HG03095 (cell line): Measurements from ENCODE around the gene CCDC175.

Experiments used
- ATAC-seq: cut with Tn5 transposase; IDR thresholded peaks from one replicate; pipeline ENCODE4 v1.9.1; 2021; ENCODE audit warnings: moderate library complexity; ENCODE audit not compliant: unreplicated experiment

CCDC175 gene

GRCh38 chr14:59541731-59542130 is 34.9 kb downstream of the CCDC175 start:
- ATAC-seq, result no peak

- no peak for ATAC-seq
These were observed 35.8 kb downstream of the CCDC175 start for GRCh38 chr14:59540852-59541251.

GRCh38 chr14:59538936-59539335 is 37.7 kb downstream of the CCDC175 start:
- ATAC-seq, result no peak

- ATAC-seq, result no peak
These were observed 39.1 kb downstream of the CCDC175 start for GRCh38 chr14:59537476-59537875.

GRCh38 chr14:59534361-59534987 is 42.1 kb downstream of the CCDC175 start:
- no peak for ATAC-seq

GRCh38 chr14:59532419-59532818 is 44.2 kb downstream of the CCDC175 start:
- ATAC-seq, result no peak

GRCh38 chr14:59530349-59530748 is 46.3 kb downstream of the CCDC175 start:
- no peak for ATAC-seq

GRCh38 chr14:59529189-59529588 is 47.4 kb downstream of the CCDC175 start:
- ATAC-seq, result no peak

- no peak for ATAC-seq
These were observed 56.4 kb downstream of the CCDC175 start for GRCh38 chr14:59520224-59520623.

GRCh38 chr14:59511916-59512575 is 64.6 kb downstream of the CCDC175 start:
- ATAC-seq, result no peak

- ATAC-seq, result no peak
These were observed 65.6 kb downstream of the CCDC175 start for GRCh38 chr14:59510966-59511365.

GRCh38 chr14:59510001-59510400 is 66.6 kb downstream of the CCDC175 start:
- no peak for ATAC-seq

GRCh38 chr14:59509101-59509500 is 67.5 kb downstream of the CCDC175 start:
- ATAC-seq, result no peak

- no peak for ATAC-seq
These were observed 68.9 kb downstream of the CCDC175 start for GRCh38 chr14:59507752-59508103.

GRCh38 chr14:59507063-59507751 is 69.4 kb downstream of the CCDC175 start:
- peak; percentile 82 for ATAC-seq

GRCh38 chr14:59503256-59503655 is 73.4 kb downstream of the CCDC175 start:
- ATAC-seq, result no peak

- ATAC-seq, result no peak
These were observed 75.9 kb downstream of the CCDC175 start for GRCh38 chr14:59500732-59501131.

GRCh38 chr14:59492384-59492783 is 84.2 kb downstream of the CCDC175 start:
- ATAC-seq, result no peak

- ATAC-seq, result no peak
These were observed 85.9 kb downstream of the CCDC175 start for GRCh38 chr14:59490756-59491155.

GRCh38 chr14:59484639-59485175 is 91.9 kb downstream of the CCDC175 start:
- ATAC-seq, result peak; percentile 36

GRCh38 chr14:59483819-59484638 is 92.6 kb downstream of the CCDC175 start, which contains the start of the genes JKAMP and L3HYPDH:
Gene JKAMP (plus strand): TSS chr14:59484517. CDS start chr14:59484590, 73 bp downstream.
Gene L3HYPDH (minus strand): TSS chr14:59484408. CDS start chr14:59484316, 92 bp downstream.
- ATAC-seq, result peak; percentile 88
